ENCODE data around the gene NBAS. TPM values are rescaled to one million over a fixed set of nuclear protein-coding genes. Genes with fewer than 3 reads are reported as not detected.
A peak's percentile ranks its signal among the peaks of the same experiment; 100 is the strongest.
"Not testable (repeated sequence)": the region's sequence is repeated elsewhere in the genome, so short reads cannot be mapped to it uniquely, and the experiment has no call there.

The NBAS gene
- total and polyA plus RNA-seq, 9 of the 15 experiments (the other 6 are each of a cell fraction or from before 2014, with no cell fraction given), result 15.3 to 94.4 (median 69.9) TPM

DNA sequence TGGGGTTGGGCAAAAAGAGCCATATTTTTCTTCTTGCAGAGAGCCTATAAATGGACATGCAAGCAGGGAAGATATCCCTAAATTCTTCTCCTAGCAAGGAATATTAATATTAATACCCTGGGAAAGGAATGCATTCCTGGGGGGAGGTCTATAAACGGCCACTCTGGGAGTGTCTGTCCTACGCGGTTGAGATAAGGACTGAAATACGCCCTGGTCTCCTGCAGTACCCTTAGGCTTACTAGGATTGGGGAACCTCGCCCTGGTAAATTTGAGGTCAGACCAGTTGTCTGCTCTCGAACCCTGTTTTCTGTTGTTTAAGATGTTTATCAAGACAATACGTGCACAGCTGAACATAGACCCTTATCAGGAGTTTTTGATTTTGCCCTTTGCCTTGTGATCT, 302.7 kb downstream of the NBAS start:
- POLR2A ChIA-PET; intact Hi-C loops (cut with micrococcal nuclease); in situ Hi-C loops (cut with MboI): not testable (repeated sequence)

More for the DNA sequence above, 302.7 kb downstream of the NBAS start:
- Histone ChIP-seq H3K36me3 (ENCODE audit: control insufficient read depth, insufficient read depth, low read length) (peaks cover 14% of the 10 kb centered on the region; the same call in 1 of the 3 replicates), H3K4me1 (replicated peaks in 1 of 2; ENCODE audit: control insufficient read depth in 2 of 2, insufficient read depth in 2 of 2, low read length in 2 of 2) (peaks cover 7 to 11% of the 10 kb centered on the region in 2 experiments; a peak in 3 of 5 replicates)
- FAIRE-seq; H3K9me3 ChIP-seq (replicated peaks; ENCODE audit: control insufficient read depth, insufficient read depth, low read depth, low read length); H2AFZ ChIP-seq (ENCODE audit: low read depth, low read length); DNase-seq (ENCODE audit: extremely low read depth in 1 of 4, low spot score in 3 of 4); H3K79me2 ChIP-seq (ENCODE audit: control insufficient read depth, insufficient read depth, low read length); H3K9me1 ChIP-seq (ENCODE audit: control insufficient read depth, insufficient read depth, low read length); H3K9ac ChIP-seq (ENCODE audit: insufficient read depth in 1 of 2, low read depth in 2 of 2, low read length in 2 of 2); H3K27ac ChIP-seq (ENCODE audit: extremely low read depth, low read depth, low read length); H3K4me2 ChIP-seq (ENCODE audit: insufficient read depth, low read length); H4K20me1 ChIP-seq (replicated peaks; ENCODE audit: control insufficient read depth, insufficient read depth, low read length); BruUV-seq (replicated peaks); ATAC-seq; CTCF ChIA-PET (ENCODE audit: low intra/inter-chr PET ratio); H3K27me3 ChIP-seq (ENCODE audit: control insufficient read depth in 2 of 2, insufficient read depth in 2 of 2, low read length in 2 of 2); H3K4me3 ChIP-seq: not testable (repeated sequence)
- WGBS (ENCODE audit: insufficient coverage, low coverage, missing lambda C conversion rate), result 86% methylated on average over 7 of the region's 7 CpGs
- TF ChIP-seq ZNF445 (CRISPR knock-in tag; IDR thresholded peaks at IDR 0.05; ENCODE audit: low read depth), result peak; percentile 33; the same call in 1 of the 2 replicates
- TF ChIP-seq, protein P1, sequence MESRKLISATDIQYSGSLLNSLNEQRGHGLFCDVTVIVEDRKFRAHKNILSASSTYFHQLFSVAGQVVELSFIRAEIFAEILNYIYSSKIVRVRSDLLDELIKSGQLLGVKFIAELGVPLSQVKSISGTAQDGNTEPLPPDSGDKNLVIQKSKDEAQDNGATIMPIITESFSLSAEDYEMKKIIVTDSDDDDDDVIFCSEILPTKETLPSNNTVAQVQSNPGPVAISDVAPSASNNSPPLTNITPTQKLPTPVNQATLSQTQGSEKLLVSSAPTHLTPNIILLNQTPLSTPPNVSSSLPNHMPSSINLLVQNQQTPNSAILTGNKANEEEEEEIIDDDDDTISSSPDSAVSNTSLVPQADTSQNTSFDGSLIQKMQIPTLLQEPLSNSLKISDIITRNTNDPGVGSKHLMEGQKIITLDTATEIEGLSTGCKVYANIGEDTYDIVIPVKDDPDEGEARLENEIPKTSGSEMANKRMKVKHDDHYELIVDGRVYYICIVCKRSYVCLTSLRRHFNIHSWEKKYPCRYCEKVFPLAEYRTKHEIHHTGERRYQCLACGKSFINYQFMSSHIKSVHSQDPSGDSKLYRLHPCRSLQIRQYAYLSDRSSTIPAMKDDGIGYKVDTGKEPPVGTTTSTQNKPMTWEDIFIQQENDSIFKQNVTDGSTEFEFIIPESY (CRISPR knock-in tag; IDR thresholded peaks at IDR 0.05), result peak; percentile 94
- TF ChIP-seq CBX3 (IDR thresholded peaks at IDR 0.05; ENCODE audit: borderline replicate concordance in 1 of 2, low read length in 2 of 2), result peak in 1 of 2 experiments; percentile 35; a peak in 1 of 3 replicates

Measured in K562 (cell line).